Measurements from ENCODE around the gene SHOX.

SHOX gene

DNA sequence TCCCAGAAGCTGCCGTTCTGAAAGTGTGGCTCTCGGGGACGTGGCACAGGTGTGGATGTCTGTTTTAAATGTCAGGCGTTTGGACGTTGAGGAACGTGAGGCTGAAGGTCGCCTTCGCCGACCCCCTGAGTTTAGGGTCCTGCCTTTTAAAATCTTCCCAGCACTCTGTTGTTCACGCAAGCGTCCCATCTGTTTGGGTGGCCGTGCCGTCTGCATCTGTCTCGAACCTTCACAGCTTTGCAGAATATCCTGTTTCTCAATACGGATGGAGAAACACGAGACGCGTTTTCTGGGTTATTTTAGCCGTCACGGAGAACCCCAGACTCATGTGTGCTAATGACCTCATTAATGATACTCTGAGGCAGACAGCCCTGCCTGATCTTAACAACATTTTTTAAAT, 31.5 kb downstream of the SHOX start:
- H3K27me3 Mint-ChIP-seq = no peaks in the 10 kb centered on the region

DNA sequence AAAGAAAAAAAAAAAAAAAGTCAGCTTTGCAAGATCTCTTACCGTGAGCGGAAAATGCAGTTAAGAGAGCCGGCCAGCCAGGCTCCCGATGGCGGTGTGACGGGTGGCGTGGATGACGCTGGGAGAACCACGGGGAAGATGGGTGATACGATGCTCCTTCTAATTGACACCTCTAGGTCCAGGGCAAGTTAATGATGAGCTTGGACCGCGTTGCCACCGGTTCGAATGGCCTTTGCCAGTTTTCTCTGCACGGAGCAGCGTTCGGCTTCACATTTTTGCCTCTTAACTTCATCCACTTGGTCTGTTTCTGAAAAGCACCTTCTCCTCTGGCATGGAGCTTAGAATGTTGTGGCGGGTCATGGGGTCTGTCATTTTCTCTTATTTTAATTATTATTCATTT, 33.2 kb downstream of the SHOX start:
- Mint-ChIP-seq H3K27me3 (no peaks in the 10 kb centered on the region), H3K27ac (no peak overlapping the region), H3K9me3 (peaks cover 8% of the 10 kb centered on the region), H3K4me1 (no peaks in the 10 kb centered on the region), H3K36me3 (no peaks in the 10 kb centered on the region), H3K4me3 (no peak overlapping the region)
- DNase-seq = no peak
- CTCF ChIA-PET = no interaction called here

More for the DNA sequence above, 31.5 kb downstream of the SHOX start:
- Mint-ChIP-seq H3K4me3 (no peak overlapping the region), H3K4me1 (no peaks in the 10 kb centered on the region), H3K27ac (no peak overlapping the region), H3K9me3 (peaks cover 8% of the 10 kb centered on the region), H3K36me3 (no peaks in the 10 kb centered on the region)
- no peak for DNase-seq
- CTCF ChIA-PET = no interaction called here

DNA sequence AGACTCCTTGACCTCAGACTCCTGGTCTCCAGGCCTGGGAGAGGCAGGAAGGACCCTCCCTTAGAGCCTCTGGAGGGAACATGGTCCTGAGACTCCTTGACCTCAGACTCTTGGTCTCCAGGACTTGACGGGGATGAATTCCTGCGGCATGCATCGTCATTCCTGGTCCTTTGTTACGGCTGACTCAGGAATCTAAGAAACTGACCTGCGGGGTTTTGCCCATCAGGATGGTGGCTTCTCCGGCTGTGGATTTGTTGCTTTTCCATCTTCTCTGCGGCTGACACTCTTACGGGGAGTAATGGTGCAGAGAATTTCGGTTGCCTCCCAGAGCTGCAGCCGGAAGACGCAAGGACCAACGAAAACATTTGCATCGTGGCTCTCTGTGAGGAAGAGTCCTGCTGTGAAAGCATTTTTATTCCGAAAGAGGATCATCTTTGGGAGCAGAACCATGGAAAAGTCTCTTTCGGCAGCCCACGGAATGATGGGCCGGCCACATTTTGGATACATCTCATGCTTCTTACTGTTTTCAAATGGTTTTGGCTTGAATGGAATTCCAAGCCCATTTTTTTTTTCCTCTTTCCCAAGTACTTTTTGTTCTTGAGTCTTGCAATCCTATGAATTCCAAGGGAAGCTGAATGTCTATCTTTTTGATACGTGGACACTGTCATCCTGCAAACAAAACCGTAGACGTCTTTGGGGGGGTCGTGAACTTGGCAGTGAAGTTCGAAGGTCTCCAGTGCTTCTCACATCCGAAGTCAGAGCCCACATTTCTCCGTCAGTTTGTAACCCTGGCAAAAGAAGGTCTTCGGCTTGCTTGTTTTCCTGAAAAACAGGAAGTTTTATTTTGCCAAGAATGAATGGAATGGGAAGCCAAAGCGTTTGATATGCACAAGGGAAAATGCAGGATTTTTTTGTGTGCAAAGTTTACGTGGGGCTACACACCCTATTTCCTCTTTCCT, 36.5 kb downstream of the SHOX start:
- Mint-ChIP-seq H3K27me3 (no peaks in the 10 kb centered on the region), H3K9me3 (peaks cover 8% of the 10 kb centered on the region), H3K4me1 (no peaks in the 10 kb centered on the region), H3K4me3 (no peak overlapping the region), H3K36me3 (no peaks in the 10 kb centered on the region), H3K27ac (no peak overlapping the region)
- CTCF ChIA-PET = no interaction called here
- no peak for DNase-seq

DNA sequence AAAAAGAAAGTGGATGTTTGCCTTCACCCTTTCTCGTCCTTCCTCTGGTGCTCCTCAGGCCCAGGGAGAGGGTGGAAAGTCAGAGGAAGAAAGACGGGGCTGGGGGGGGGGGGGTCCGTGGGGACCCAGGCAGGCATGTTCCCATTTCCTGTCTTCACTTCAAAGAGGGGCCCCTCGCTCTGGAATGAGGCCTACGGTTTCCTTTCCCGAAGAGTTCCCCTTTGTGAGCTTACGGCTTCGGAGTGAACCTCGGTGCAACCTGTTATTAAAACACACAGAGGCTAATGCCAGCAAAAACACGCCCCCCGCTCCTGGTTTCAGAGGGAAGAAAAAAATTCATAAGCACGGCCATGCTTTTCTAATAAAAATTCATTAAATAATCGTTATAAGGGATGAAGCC, 40.1 kb downstream of the SHOX start:
- no peak overlapping the region for H3K4me3 Mint-ChIP-seq
- H3K36me3 Mint-ChIP-seq = no peaks in the 10 kb centered on the region
- H3K9me3 Mint-ChIP-seq = peaks cover 10% of the 10 kb centered on the region
- CTCF ChIA-PET = no interaction called here
- no peak for DNase-seq
- no peak overlapping the region for H3K27ac Mint-ChIP-seq
- H3K27me3 Mint-ChIP-seq = no peaks in the 10 kb centered on the region
- H3K4me1 Mint-ChIP-seq = no peaks in the 10 kb centered on the region

DNA sequence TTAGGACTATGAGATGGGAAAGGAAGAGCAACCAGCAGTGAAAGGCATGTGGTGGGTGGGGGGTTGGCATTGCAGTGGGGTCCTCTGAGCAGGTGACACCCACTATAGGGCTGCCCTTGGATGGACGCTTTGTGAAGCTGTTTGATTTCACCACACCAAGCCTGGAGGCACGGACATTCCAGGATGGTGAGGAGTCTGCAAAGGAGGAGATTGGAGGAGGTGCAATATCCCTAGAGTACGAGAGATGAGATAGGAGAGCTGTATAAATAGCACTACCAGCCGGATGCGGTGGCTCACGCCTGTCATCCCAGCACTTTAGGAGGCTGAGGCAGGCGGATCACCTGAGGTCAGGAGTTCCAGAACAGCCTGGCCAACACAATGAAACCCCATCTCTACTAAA, 42.3 kb downstream of the SHOX start:
- H3K4me3 Mint-ChIP-seq = no peak overlapping the region
- no peak overlapping the region for H3K27ac Mint-ChIP-seq
- no peaks in the 10 kb centered on the region for H3K36me3 Mint-ChIP-seq
- CTCF ChIA-PET = no interaction called here
- no peak for DNase-seq
- H3K4me1 Mint-ChIP-seq = no peaks in the 10 kb centered on the region
- no peaks in the 10 kb centered on the region for H3K27me3 Mint-ChIP-seq
- peaks cover 17% of the 10 kb centered on the region for H3K9me3 Mint-ChIP-seq

DNA sequence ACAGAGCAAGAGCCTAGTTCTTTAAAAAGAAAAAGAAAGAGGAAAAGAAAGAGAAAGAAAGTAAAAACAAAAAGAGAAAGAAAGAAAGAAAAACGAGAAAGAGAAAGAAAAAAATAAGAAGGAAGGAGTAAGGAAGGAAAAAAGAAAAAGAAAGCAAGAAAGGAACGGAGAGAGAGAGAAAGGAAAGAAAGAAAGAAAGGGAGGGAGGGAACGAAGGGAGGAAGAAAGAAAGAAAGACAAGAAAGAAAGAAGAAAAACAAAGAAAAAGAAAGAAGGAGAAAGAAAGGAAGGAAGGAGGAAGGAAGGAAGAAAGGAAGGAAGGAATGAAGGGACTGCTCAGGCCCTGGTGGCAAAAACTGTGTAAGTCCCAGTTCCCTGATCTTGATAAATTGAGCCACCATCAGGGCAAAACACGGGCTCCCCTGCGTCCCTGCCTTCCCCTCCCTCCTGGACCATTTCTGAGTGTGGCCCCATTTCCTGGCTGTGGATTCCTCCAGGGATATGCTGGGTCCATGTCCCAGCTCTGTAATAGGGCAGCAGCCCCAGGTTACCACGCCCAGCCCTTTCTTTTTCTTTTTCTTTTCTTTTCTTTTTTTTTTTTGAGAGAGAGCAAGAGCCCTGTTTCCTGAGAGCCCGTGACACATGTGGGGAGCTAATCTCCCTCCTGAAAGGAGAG, 44.8 kb downstream of the SHOX start:
- H3K4me3 Mint-ChIP-seq = no peak overlapping the region
- H3K36me3 Mint-ChIP-seq = no peaks in the 10 kb centered on the region
- no peaks in the 10 kb centered on the region for H3K27me3 Mint-ChIP-seq
- H3K4me1 Mint-ChIP-seq = no peaks in the 10 kb centered on the region
- peaks cover 26% of the 10 kb centered on the region for H3K9me3 Mint-ChIP-seq
- no peak for DNase-seq
- CTCF ChIA-PET = no interaction called here
- no peak overlapping the region for H3K27ac Mint-ChIP-seq

DNA sequence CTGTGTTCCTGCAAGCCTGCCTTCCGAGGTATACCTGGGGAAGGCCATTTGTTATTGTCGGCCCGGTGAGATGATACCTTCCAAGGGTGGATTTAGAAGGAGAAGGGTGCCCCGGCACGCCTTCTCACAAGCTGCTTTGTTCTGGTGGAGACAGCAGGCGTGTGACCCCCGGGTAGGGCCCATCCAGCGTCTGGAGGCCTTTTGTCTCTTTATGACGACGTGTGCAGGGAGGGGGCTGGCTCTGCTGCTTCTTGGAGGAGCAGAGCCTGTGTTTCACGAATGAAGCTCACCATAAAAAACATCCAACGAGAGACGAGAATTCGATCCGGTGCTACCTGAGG, 45.3 kb downstream of the SHOX start:
- Mint-ChIP-seq H3K4me3 (no peak overlapping the region), H3K9me3 (peaks cover 26% of the 10 kb centered on the region), H3K27ac (no peak overlapping the region), H3K36me3 (no peaks in the 10 kb centered on the region), H3K27me3 (no peaks in the 10 kb centered on the region), H3K4me1 (no peaks in the 10 kb centered on the region)
- CTCF ChIA-PET = no interaction called here
- DNase-seq = no peak

DNA sequence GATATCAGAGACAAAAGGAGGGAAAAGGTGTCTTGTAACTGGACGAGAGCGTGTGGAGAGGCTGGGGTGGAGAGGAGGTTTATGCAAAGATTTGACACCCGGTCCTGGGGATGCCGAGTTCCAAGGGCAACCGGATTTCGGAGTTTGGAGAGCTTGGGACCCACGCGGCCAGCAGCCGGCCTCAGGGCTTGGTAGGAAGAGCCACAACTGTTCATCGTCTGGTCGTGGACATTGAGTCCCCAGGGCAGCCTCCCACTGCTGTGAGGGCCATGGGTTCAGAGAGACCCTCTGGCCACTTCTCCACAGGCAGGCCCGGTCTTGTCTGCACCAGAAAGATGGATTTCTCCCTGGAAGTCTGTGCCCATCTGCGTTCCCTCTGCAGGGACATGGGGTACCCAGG, 46.8 kb downstream of the SHOX start:
- no peak for DNase-seq
- Mint-ChIP-seq H3K36me3 (no peaks in the 10 kb centered on the region), H3K4me3 (no peak overlapping the region), H3K27ac (no peak overlapping the region), H3K4me1 (no peaks in the 10 kb centered on the region), H3K9me3 (peaks cover 35% of the 10 kb centered on the region), H3K27me3 (no peaks in the 10 kb centered on the region)
- CTCF ChIA-PET = no interaction called here

DNA sequence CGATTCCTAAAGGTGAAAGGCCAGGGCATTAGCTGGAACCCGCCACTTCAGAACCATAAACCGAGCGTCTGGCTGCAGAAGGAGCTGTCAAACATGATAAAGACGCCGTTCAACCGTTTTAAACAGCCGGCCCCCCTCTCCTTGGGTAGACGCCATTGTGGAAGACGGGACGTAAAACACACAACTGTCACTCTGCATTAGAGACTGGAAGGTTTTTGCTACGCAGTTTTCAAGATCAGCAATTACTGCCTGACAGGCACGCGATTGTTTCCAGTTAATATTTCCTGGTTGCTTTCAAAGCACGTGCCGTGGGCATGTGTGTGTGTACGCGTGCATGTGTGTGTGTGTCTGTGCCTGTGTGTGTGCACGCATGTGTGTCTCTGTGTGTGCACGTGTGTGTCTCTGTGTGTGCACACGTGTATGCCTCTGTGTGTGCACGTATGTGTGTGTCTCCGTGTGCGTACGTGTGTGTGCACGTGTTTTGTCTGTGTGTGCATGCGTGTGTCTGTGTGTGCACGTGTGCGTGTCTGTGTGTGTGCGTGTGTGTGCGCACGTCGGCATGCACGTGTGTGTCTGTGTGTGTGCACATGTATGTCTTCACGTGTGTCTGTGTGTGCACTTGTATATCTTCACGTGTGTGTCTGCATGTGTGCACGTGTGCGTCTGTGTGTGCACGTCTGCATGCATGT, 48.8 kb downstream of the SHOX start:
- Mint-ChIP-seq H3K36me3 (no peaks in the 10 kb centered on the region), H3K9me3 (peaks cover 32% of the 10 kb centered on the region), H3K27me3 (no peaks in the 10 kb centered on the region), H3K27ac (no peak overlapping the region), H3K4me1 (no peaks in the 10 kb centered on the region), H3K4me3 (no peak overlapping the region)
- CTCF ChIA-PET = no interaction called here
- DNase-seq = no peak

DNA sequence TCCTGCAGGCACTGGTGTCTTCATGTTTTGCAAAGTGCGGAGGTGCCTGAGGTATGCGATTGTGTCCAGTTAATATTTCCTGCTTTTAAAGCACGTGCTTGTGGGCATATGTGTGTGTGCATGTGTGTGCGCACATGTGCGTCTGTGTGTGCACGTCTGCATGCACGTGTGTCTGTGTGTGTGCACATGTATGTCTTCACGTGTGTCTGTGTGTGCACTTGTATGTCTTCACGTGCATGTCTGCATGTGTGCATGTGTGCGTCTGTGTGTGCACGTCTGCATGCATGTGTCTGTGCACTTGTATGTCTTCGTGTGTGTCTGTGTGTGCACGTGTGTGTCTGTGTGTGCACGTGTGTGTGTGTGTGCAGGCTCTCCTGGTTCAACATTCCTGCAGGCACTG, 49.5 kb downstream of the SHOX start:
- CTCF ChIA-PET = no interaction called here

DNA sequence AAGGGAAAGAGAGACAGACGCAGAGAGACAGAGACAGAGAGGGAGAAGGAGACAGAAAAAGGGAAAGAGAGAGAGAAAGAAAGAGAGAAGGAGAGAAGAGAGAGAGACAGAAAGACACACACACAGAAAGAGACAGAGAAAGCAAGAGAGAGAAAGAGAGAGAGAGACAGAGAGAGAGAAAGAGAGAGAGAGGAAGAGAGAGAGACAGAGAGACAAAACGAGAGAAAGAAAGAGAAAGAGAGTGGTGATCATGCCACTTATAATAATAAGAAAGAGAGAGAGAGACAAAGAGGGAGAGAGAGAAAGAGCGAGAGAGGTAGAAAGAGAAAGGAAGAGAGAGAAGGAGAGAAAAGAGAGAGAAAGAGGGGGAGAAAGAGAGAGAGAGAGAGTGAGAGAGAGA, 51.4 kb downstream of the SHOX start:
- H3K27me3 Mint-ChIP-seq = no peaks in the 10 kb centered on the region
- H3K9me3 Mint-ChIP-seq = peaks cover 31% of the 10 kb centered on the region
- CTCF ChIA-PET = no interaction called here
- H3K4me3 Mint-ChIP-seq = no peak overlapping the region
- no peak overlapping the region for H3K27ac Mint-ChIP-seq
- no peak for DNase-seq
- H3K4me1 Mint-ChIP-seq = no peaks in the 10 kb centered on the region
- H3K36me3 Mint-ChIP-seq = no peaks in the 10 kb centered on the region

More for the DNA sequence above, 49.5 kb downstream of the SHOX start:
- Mint-ChIP-seq H3K4me3 (no peak overlapping the region), H3K9me3 (peaks cover 32% of the 10 kb centered on the region), H3K36me3 (no peaks in the 10 kb centered on the region), H3K27me3 (no peaks in the 10 kb centered on the region), H3K27ac (no peak overlapping the region), H3K4me1 (no peaks in the 10 kb centered on the region)
- DNase-seq = no peak

DNA sequence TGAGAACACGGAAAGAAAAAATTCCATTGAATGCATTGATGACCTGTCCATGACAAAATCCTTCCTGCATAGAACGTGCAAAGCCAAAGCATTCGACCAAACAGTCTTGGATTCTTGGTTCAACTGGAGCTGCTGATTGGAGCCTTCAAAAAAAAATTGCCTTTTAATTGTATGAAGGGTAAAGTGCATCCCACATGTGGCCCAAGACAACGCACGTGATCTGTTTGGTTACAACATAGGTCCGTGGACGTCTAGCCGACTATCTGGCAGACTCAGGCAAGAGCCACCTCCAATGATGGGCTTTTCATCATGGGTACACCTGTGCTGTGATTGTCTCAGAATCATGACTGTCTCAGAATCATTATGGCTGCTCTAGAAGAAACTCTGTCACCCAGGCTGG, 52.3 kb downstream of the SHOX start:
- CTCF ChIA-PET = no interaction called here
- no peak for DNase-seq
- H3K4me1 Mint-ChIP-seq = no peaks in the 10 kb centered on the region
- H3K4me3 Mint-ChIP-seq = no peak overlapping the region
- no peaks in the 10 kb centered on the region for H3K36me3 Mint-ChIP-seq
- H3K9me3 Mint-ChIP-seq = peaks cover 29% of the 10 kb centered on the region
- no peak overlapping the region for H3K27ac Mint-ChIP-seq
- no peaks in the 10 kb centered on the region for H3K27me3 Mint-ChIP-seq

DNA sequence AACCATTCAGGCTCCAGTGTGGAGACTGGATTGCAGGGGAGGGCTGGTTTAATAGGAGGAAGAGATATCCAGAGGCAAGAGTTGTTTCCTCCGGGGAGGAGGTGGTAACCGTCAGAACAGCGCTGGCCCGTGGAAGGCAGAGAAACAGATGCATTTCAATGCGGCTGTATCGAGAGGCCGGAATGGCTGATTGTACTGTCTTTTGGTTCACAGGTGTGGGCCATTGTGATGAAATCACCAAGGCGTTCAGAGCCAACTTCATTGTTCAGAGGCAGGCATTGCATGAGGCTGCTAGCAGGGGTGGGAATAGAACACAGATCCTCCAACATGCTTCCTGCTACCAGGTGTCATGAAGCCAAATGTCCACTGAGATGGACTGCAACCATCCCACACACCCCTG, 53.0 kb downstream of the SHOX start:
- H3K27ac Mint-ChIP-seq = peak overlapping the region; percentile 52
- DNase-seq = no peak
- H3K4me1 Mint-ChIP-seq = no peaks in the 10 kb centered on the region
- CTCF ChIA-PET = no interaction called here
- no peaks in the 10 kb centered on the region for H3K36me3 Mint-ChIP-seq
- peaks cover 28% of the 10 kb centered on the region for H3K9me3 Mint-ChIP-seq
- no peaks in the 10 kb centered on the region for H3K27me3 Mint-ChIP-seq
- no peak overlapping the region for H3K4me3 Mint-ChIP-seq

DNA sequence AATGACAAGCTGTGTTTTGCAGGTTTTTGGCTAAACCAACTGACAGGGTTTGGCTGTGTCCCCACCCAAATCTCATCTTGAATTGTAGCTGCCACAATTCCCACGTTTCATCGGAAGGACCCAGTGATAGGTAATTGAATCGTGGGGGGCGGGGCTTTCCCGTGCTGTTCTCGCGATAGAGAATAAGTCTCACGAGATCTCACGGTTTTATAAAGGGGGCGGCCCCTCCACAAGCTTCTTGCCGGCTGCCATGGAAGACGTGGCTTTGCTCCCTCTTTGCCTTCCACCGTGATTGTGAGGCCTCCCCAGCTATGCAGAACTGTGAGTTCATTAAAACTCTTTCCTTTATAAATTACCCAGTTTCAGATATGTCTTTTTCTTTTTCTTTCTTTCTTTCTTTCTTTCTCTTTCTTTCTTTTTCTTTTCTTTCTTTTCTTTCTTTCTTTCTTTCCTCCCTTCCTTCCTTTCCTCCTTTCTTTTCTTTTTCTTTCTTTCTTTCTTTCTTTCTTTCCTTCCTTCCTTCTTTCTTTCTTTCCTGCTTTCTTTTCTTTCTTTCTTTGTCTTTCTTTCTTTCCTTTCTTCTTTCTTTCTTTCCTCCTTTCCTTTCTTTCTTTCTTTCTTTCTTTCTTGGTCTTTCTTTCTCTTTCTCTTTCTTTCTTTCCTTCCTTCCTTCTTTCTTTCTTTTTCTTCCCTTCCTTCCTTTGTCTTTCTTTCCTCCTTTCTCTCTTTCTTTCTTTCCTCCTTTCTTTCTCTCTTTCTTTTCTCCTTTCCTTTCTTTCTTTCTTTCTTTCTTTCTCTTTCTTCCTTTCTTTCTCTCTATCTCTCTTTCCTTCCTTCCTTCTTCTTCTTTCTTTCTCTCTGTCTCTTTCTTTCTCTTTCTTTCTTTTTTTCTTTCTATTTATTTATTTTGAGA, 54.8 kb downstream of the SHOX start:
- no peaks in the 10 kb centered on the region for H3K4me1 Mint-ChIP-seq
- H3K27ac Mint-ChIP-seq = no peak overlapping the region
- no peaks in the 10 kb centered on the region for H3K27me3 Mint-ChIP-seq
- H3K36me3 Mint-ChIP-seq = no peaks in the 10 kb centered on the region
- no peak overlapping the region for H3K4me3 Mint-ChIP-seq
- no peak for DNase-seq
- CTCF ChIA-PET = no interaction called here
- H3K9me3 Mint-ChIP-seq = peaks cover 24% of the 10 kb centered on the region
